Measurements from ENCODE around the gene DPCD. TPM values are rescaled to one million over a fixed set of nuclear protein-coding genes. Genes with fewer than 3 reads are reported as not detected.

Gene DPCD
- total and polyA plus RNA-seq, 10 of the 15 experiments (the other 5 are each of a cell fraction or from before 2014, with no cell fraction given): 9.7 to 50.9 (median 26.3) TPM

- no peak for TF ChIP-seq ATF3 (IDR thresholded peaks at IDR 0.05; ENCODE audit: borderline replicate concordance, extremely low read depth, low read depth, low read length)
- no peak for TF ChIP-seq SUPT20H (IDR thresholded peaks at IDR 0.05; ENCODE audit: borderline replicate concordance, control insufficient read depth, low read depth, low read length)
- TF ChIP-seq TBL1XR1 (IDR thresholded peaks at IDR 0.05; ENCODE audit: low read depth, low read length): no peak
- no peak for TF ChIP-seq MAX (IDR thresholded peaks at IDR 0.05; ENCODE audit: low read depth, low read length)
Measured at GRCh38 chr10:101595591-101596433, 7.7 kb downstream of the DPCD start (continued).

DNA sequence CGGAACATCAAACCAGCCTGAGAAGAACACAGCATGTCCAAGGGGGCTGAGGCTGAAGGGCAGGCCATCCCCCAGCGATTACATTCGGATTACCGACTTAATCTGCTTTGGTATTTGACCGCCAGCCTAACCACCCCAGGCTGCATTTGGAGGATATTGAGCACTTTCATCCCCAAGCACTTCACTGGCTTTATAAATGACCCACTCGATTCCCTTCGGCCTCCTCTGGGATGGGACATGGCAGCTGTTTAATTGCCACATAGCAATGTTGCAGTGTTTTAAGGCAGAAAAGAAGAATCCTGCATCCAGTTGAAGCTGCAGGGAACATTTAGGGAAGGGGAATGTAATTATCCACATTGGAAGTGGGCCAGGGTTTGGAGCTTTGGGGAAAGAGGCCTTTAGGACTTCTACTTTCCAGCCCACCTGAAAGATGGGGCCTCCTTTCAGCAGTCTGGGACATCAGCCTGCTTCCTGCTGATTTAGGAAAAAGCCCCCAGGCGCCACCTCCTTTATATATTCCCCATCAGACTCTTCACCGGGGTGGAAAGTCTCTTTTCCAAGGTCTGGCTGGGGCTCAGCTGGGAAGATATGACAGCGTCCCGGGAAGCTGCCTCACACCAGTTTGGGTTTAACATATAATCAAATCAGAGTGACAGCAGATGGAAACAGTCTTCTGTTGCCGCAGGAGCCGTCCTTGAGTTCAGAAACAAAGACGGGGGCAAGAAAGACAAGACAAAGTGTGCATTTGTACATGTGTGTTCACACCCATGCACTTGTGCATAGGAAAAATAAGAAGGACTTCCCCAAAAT is 9.2 kb downstream of the DPCD start:
- RAD21 ChIA-PET (ENCODE audit: unreplicated experiment): interaction anchor here (0.6 to 9.4 kb wide), 2 partner anchors 158 to 185 kb away, joined by 3 to 172 read pairs; partner anchors contain the start of gene NPM3
- POLR2A ChIA-PET: interaction anchor here (0.9 kb wide), 2 partner anchors 9 to 453 kb away, joined by 3 read pairs; partner anchors contain the start of genes DPCD and POLL
- intact Hi-C loops (cut with micrococcal nuclease; ENCODE audit: unreplicated experiment) (no loop called here), in situ Hi-C loops (cut with MboI) (no loop called here)
- Histone ChIP-seq H3K27me3 (replicated peaks in 1 of 2; ENCODE audit: control insufficient read depth in 2 of 2, insufficient read depth in 2 of 2, low read length in 1 of 2) (no peaks in the 10 kb centered on the region), H3K4me1 (ENCODE audit: control insufficient read depth, insufficient read depth, low read length) (no peaks in the 10 kb centered on the region), H3K9ac (ENCODE audit: control insufficient read depth, insufficient read depth, low read length) (no peak overlapping the region), H3K79me2 (ENCODE audit: control insufficient read depth, insufficient read depth, low read length) (no peaks in the 10 kb centered on the region), H4K20me1 (ENCODE audit: control insufficient read depth, insufficient read depth) (no peaks in the 10 kb centered on the region), H3K4me3 (no peak overlapping the region), H3K36me3 (ENCODE audit: control insufficient read depth in 2 of 2, insufficient read depth in 2 of 2, low read length in 1 of 2) (no peaks in the 10 kb centered on the region), H3K27ac (ENCODE audit: control insufficient read depth, insufficient read depth) (no peak overlapping the region), H2AFZ (ENCODE audit: control insufficient read depth, low read depth, low read length) (no peak overlapping the region), H3K9me3 (replicated peaks; ENCODE audit: control insufficient read depth, insufficient read depth, low read length) (no peaks in the 10 kb centered on the region), H3K4me2 (ENCODE audit: control insufficient read depth, insufficient read depth) (no peak overlapping the region)
- SMC1A ChIA-PET (ENCODE audit: uncharacterized antibody, unreplicated experiment): interaction anchor here (1.0 to 2.9 kb wide), 3 partner anchors 33 to 184 kb away, joined by 3 to 10 read pairs (median 4); no protein-coding TSS in a partner anchor
- 87% methylated on average over 14 of the region's 14 CpGs for WGBS (ENCODE audit: insufficient coverage, insufficient replicate concordance, low lambda C conversion rate, missing lambda C conversion rate)
- FAIRE-seq (no peak), ATAC-seq (no peak), DNase-seq (ENCODE audit: low read depth, low spot score) (no peak)
- no TSS peak for BruUV-seq (replicated peaks)
- TF ChIP-seq HCFC1 (IDR thresholded peaks at IDR 0.05; ENCODE audit: low read length): no peak
- CTCF ChIA-PET: interaction anchor here (1.0 to 13.9 kb wide), 6 partner anchors 9 to 383 kb away, joined by 3 to 334 read pairs (median 3); partner anchors contain the start of genes DPCD, NPM3 and POLL

Measured in GM12878 (cell line).